ENCODE results near the gene BRI3. TPM values are rescaled to one million over a fixed set of nuclear protein-coding genes. Genes with fewer than 3 reads are reported as not detected.

The BRI3 gene
- total and polyA plus RNA-seq, 2 of the 8 experiments (the other 6 are each of a cell fraction or from before 2014, with no cell fraction given), result 77.5 to 93.4 TPM

DNA sequence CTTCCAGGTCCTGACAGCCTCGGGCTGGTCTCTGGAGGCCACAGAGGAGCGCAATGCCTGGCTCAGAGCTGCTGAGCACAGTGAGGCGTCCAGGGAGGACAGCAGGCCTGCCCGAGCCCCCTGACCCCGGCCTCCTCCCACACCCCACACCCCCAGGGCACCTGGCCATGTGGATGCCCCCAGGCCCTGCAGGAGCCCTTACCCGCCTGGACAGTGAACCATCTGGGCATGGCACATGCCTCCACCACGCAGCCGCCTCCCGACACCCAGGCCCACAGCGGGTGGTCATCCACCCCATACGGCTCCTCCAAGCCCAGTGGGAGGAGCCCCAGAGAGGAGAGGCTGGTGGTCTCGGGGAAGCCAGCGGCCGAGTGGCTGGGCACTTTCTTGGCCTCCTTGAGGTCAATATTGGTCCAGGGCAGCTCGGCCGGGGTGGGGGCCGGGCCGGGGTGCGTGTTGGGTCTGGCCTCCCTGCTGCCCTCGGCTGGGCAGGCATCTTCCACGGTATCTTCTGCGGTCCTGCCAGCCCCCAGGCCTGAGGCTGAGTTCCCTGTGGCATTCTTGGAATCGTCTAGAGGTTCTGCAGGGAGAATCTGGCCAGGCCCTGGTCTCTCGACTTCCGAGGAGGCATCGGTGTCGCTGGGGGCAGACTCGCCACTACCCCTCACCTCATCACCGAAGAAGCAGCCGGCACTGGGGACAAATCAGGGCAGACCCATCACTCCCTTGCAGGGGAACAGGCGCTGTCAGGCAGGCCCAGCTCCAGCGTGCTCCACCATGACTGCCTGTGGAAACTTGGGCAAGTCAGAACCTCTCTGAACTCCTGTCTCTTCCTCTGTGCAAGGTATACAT is 48.0 kb upstream of the BRI3 start (continued):
- TF ChIP-seq, protein P1, sequence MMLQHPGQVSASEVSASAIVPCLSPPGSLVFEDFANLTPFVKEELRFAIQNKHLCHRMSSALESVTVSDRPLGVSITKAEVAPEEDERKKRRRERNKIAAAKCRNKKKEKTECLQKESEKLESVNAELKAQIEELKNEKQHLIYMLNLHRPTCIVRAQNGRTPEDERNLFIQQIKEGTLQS (IDR thresholded peaks at IDR 0.05; ENCODE audit: insufficient read depth, low read depth, low read length), result no peak
- TF ChIP-seq CBX8 (IDR thresholded peaks at IDR 0.05; ENCODE audit: borderline replicate concordance, low read depth, low read length), result no peak
- TF ChIP-seq, protein P2, sequence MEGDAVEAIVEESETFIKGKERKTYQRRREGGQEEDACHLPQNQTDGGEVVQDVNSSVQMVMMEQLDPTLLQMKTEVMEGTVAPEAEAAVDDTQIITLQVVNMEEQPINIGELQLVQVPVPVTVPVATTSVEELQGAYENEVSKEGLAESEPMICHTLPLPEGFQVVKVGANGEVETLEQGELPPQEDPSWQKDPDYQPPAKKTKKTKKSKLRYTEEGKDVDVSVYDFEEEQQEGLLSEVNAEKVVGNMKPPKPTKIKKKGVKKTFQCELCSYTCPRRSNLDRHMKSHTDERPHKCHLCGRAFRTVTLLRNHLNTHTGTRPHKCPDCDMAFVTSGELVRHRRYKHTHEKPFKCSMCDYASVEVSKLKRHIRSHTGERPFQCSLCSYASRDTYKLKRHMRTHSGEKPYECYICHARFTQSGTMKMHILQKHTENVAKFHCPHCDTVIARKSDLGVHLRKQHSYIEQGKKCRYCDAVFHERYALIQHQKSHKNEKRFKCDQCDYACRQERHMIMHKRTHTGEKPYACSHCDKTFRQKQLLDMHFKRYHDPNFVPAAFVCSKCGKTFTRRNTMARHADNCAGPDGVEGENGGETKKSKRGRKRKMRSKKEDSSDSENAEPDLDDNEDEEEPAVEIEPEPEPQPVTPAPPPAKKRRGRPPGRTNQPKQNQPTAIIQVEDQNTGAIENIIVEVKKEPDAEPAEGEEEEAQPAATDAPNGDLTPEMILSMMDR (IDR thresholded peaks at IDR 0.05; ENCODE audit: control extremely low read depth in 1 of 3, insufficient read depth in 1 of 3, low read depth in 1 of 3, low read length in 3 of 3), result no peak
- no peak for TF ChIP-seq SP1 (IDR thresholded peaks at IDR 0.05; ENCODE audit: low read depth, low read length)
- TF ChIP-seq CHD2 (IDR thresholded peaks at IDR 0.05; ENCODE audit: low read length), result no peak
